Hippocampal formation (tissue), 2 donors: ENCODE results near the gene PWP1.

Source experiments
- DNase-seq, 2 donors: peaks; one replicate each; lab custom pipeline; 2025; lab: John Stamatoyannopoulos, UW

PWP1 gene

DNA sequence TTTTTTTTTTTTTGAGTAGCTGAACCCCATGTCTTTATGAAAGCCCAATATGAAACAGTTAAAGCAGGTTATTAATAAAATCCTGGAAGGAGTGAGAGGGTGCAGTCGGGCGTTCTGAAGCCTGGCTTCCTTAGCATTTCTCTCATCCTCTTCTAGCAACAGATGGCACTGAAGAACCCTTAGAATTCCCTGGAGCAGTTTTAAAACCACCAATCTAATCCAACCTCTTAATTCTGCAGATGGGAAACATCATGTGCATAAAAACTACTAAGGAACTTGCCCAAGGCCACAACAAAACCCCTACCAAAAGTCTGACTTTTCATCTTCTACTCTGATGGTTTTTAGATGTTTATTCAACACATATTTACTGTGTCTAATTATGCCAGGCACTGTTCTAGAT, 50.2 kb downstream of the PWP1 start:
- DNase-seq, result no peak

GRCh38 chr12:107736914-107737313, 51.3 kb downstream of the PWP1 start:
- DNase-seq, result no peak

- no peak for DNase-seq
Measured at GRCh38 chr12:107748472-107748871, 62.9 kb downstream of the PWP1 start.

DNA sequence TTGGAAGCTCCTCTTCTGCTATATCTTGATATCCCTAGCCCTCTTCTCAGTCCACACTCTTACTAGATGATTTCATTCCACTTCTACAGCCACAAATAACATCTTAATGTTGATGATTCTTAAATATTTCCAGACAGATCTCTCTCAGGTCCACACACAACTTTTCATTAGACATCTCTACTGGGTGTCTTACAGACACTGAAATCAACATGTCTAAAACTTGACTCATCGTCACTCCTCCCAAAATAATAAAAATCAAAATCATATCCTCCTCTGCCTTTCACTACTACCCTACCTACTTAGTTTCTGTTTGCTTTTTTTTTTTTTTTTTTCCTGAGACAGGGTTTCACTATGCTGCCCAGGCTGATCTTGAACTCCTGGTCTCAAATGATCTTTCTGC, 63.5 kb downstream of the PWP1 start:
- DNase-seq, result no peak

GRCh38 chr12:107759410-107759809, 73.8 kb downstream of the PWP1 start:
- DNase-seq, result no peak

- no peak for DNase-seq
Measured at GRCh38 chr12:107760207-107760808, 74.7 kb downstream of the PWP1 start.

GRCh38 chr12:107760809-107761501, 75.4 kb downstream of the PWP1 start, which contains the start of gene PRDM4:
TSS of gene PRDM4 (minus strand) at chr12:107761137. CDS start at chr12:107760515, 622 bp downstream.
- DNase-seq, result peak; percentile 89 to 93

DNA sequence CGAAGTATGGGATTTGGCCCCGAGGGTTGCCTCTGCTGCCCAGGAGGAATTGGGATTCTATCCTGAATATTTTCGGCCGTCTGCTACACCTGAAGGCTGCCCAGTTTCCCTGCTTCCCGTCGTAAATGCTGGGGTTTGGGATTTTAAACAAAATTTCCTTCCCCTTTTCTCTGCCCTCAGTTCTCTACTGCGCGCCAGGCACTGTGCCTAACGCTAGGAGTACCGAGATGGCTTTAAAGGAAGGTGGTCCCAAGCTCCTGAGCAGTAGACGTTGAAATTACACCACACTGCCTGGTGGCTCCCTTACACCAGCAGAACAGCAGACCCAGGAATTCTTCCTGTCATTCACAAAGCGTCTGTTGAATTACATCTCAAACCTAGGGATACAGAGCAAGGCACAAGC, 75.9 kb downstream of the PWP1 start:
- peak in 1 of 2 donors; percentile 15 for DNase-seq
